Stomach smooth muscle (tissue), 2 donors: Measurements from ENCODE around the gene ANO3.
"Not testable (repeated sequence)": the region's sequence is repeated elsewhere in the genome, so short reads cannot be mapped to it uniquely, and the experiment has no call there.

Experiments
- H3K27ac ChIP-seq: one replicate; pipeline ENCODE4 v1.7.0; 2013; ENCODE audit warnings: mild to moderate bottlenecking, low read length, inconsistent platforms
- H3K27me3 ChIP-seq, 2 donors: one replicate each; pipeline ENCODE4 v1.7.0; 2013; ENCODE audit warnings: low read length in 2 of 2; ENCODE audit not compliant: insufficient read depth in 2 of 2, control insufficient read depth in 1 of 2
- H3K36me3 ChIP-seq, 2 donors: one replicate each; pipeline ENCODE4 v1.7.0; 2013; ENCODE audit warnings: low read length in 2 of 2; ENCODE audit not compliant: control insufficient read depth in 2 of 2, insufficient read depth in 2 of 2
- H3K4me1 ChIP-seq: one replicate; pipeline ENCODE4 v1.7.0; 2013; ENCODE audit warnings: low read length; ENCODE audit not compliant: control insufficient read depth, insufficient read depth
- H3K4me3 ChIP-seq, 2 donors: one replicate each; pipeline ENCODE4 v1.7.0; 2013; ENCODE audit warnings: low read length in 2 of 2
- H3K9ac ChIP-seq, 2 donors: one replicate each; pipeline ENCODE4 v1.7.0; 2013; ENCODE audit warnings: low read length in 2 of 2, mild to moderate bottlenecking in 1 of 2
- H3K9me3 ChIP-seq, 2 donors: one replicate each; pipeline ENCODE4 v1.7.0; 2013; ENCODE audit warnings: low read length in 2 of 2; ENCODE audit not compliant: control insufficient read depth in 2 of 2
- donor health status: healthy.
- donor health status: Pancreatic carcinoma.

Gene ANO3

DNA sequence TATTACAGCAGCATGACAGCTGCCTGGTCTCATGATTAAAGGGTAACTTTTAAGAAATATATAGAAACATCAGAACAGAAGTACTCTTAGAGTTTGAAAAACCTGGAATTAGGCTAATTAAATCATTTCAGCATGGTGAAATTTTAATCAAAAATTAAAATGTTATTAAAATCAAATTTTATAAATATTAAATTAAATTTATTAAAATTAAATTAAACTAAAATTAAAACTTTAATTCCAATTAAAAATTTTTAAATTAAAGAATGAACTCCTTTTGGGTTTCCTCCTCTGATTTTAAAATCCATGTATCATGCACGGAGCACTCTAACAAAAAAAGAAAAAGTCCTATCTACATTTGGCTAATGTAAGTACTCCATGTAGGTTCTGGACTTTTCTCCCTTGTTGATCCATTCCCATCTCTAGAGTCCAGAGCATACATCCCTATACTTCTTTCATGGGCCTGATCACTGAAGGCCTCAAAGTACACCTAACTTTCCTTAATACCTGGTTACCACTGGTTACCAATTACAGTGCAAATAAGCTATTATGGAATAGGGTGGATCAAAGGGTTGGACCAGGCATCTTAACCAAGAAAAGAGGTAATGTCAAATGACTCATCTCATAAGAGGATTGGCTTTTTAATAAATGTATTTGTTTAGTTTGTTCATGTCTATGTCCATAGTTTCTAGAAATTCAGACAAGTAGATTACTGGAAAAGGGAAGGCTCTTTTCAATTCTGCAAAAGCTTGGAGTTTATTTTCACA lies 288.5 kb downstream of the ANO3 start:
- no peaks in the 10 kb centered on the region for H3K36me3 ChIP-seq
- no peak overlapping the region for H3K4me3 ChIP-seq
- H3K27ac ChIP-seq = no peak overlapping the region
- H3K4me1 ChIP-seq = no peaks in the 10 kb centered on the region
- H3K9me3 ChIP-seq = no peaks in the 10 kb centered on the region
- H3K27me3 ChIP-seq = no peaks in the 10 kb centered on the region
- H3K9ac ChIP-seq = no peak overlapping the region

DNA sequence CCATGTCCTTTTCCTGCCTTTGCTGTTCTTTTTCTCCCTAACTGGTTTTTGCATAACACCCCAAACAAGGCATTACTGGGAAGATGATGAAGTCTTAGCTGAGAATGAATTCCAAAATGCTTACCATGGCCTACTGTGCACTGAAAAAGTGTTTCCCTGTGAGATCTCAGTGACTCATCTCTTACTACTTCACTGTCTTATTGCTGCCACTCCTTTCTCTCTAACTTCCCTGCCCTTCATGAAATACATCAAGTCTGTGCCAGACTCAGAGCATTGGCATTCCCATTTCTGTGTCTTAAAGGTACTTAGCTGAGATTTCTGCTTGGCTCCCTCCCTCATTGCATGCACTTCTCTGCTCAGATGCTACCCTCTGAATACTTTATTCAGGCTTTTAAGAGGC lies 289.2 kb downstream of the ANO3 start:
- no peaks in the 10 kb centered on the region for H3K4me1 ChIP-seq
- H3K9me3 ChIP-seq = no peaks in the 10 kb centered on the region
- H3K27ac ChIP-seq = no peak overlapping the region
- no peak overlapping the region for H3K4me3 ChIP-seq
- no peak overlapping the region for H3K9ac ChIP-seq
- no peaks in the 10 kb centered on the region for H3K27me3 ChIP-seq
- H3K36me3 ChIP-seq = no peaks in the 10 kb centered on the region

DNA sequence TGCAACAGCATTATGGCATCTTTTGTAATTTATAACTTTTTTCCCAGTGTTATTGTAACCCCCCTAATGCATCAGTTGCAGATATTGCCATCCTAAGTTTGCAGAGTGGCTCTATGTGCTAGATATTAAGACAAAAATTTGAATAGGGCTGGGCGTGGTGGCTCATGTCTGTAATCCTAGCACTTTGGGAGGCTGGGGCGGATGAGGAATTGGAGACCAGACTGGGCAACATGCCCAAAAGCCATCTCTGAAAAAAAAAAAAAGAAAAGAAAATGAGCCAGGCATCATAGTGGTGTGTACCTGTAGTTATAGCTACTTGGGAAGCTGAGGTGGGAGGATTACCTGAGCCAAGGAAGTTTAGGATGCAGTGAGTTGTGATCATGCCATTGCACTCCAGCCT lies 290.3 kb downstream of the ANO3 start:
- H3K4me3 ChIP-seq = no peak overlapping the region
- H3K4me1 ChIP-seq = no peaks in the 10 kb centered on the region
- H3K36me3 ChIP-seq = no peaks in the 10 kb centered on the region
- H3K27ac ChIP-seq = no peak overlapping the region
- no peaks in the 10 kb centered on the region for H3K27me3 ChIP-seq
- no peaks in the 10 kb centered on the region for H3K9me3 ChIP-seq
- H3K9ac ChIP-seq = no peak overlapping the region

DNA sequence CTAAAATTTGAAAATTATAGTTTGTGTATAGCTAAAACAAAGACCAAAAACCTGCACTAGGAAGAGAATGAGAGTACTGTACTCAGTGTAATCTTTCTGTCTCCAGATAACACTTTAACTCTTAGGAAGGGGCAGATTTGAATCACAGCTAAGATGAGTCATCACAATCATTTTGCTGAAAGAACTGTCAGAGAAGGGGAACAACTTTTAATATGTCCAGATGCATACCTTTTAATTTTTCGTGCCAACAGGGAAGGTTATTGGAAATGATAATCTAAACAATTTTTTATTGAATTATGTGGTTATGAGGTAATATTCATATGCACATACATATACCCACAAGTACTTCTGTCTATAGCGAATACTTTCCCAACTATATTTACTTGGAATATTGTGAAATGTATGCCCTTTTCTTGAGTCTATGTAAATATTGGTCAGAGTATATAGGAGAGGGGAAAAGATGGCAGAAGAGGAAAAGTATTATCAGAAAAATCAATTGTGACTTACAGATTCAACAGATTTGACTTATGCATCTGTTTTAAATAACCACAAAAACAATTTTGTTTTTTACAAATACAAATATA lies 291.2 kb downstream of the ANO3 start:
- H3K27ac ChIP-seq = no peak overlapping the region
- H3K4me3 ChIP-seq = no peak overlapping the region
- no peaks in the 10 kb centered on the region for H3K36me3 ChIP-seq
- H3K4me1 ChIP-seq = no peaks in the 10 kb centered on the region
- no peaks in the 10 kb centered on the region for H3K27me3 ChIP-seq
- H3K9ac ChIP-seq = no peak overlapping the region
- H3K9me3 ChIP-seq = no peaks in the 10 kb centered on the region

DNA sequence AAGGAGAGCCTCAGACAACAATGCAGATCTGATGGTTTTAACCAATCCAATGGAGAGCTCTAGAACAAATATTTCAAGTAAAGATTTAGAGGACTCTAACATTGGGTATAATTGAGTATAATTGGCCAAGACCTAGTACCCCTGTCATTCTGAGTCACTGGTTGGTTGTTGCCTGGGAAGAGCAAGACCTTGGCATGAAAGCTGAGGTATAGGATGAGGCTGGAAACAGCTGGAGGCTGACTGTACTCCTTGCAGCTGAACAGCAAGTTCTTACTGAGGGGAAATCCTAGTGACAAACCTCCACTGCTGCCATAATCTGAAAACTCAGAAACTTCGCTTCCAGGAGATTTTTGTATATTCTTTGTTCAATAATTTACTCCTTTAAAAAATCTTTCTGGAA lies 294.4 kb downstream of the ANO3 start:
- H3K9me3 ChIP-seq = no peaks in the 10 kb centered on the region
- H3K4me1 ChIP-seq = no peaks in the 10 kb centered on the region
- no peak overlapping the region for H3K9ac ChIP-seq
- H3K4me3 ChIP-seq = no peak overlapping the region
- H3K27me3 ChIP-seq = no peaks in the 10 kb centered on the region
- H3K36me3 ChIP-seq = no peaks in the 10 kb centered on the region
- no peak overlapping the region for H3K27ac ChIP-seq

DNA sequence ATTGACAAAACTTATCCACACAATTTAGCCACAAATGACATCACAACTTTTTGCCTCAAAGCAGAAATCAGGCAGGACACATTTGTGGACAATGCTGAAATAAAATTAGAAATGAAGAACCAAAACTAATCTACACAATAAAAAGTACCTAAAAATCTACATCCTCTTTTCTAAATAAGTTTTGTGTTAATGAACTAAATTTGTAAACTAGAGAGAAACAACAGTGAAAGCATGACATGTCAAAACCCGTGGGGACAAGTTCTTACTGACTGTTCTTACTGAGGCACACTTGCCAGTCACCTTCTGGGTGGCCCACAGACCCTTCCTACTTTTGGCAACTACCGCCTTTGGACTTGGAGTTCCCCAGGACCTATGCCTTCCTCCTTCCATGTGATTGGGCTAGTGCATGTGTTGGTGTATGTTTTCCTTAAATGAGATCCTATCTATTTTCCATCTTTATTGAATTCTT lies 300.8 kb downstream of the ANO3 start:
- Histone ChIP-seq H3K27ac (no peak overlapping the region), H3K9ac (no peak overlapping the region), H3K9me3 (no peaks in the 10 kb centered on the region), H3K4me1 (no peaks in the 10 kb centered on the region), H3K27me3 (no peaks in the 10 kb centered on the region), H3K4me3 (no peak overlapping the region), H3K36me3 (no peaks in the 10 kb centered on the region)

DNA sequence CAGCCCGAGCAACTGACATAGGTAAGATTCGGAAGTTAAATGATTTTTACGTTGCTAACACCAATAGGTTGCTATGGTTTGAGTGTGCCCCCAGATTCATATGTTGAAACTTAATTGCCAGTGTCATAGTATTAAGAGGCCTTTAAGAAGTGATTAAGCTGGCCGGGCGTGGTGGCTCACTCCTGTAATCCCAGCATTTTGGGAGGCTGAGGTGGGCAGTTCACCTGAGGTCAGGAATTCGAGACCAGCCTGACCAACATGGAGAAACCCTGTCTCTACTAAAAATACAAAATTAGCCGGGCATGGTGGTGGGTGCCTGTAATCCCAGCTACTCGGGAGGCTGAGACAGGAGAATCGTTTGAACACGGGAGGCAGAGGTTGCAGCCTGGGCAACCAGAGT lies 311.4 kb downstream of the ANO3 start:
- H3K4me1 ChIP-seq, H3K9me3 ChIP-seq, H3K4me3 ChIP-seq, H3K27me3 ChIP-seq, H3K9ac ChIP-seq, H3K27ac ChIP-seq, H3K36me3 ChIP-seq: not testable (repeated sequence)

DNA sequence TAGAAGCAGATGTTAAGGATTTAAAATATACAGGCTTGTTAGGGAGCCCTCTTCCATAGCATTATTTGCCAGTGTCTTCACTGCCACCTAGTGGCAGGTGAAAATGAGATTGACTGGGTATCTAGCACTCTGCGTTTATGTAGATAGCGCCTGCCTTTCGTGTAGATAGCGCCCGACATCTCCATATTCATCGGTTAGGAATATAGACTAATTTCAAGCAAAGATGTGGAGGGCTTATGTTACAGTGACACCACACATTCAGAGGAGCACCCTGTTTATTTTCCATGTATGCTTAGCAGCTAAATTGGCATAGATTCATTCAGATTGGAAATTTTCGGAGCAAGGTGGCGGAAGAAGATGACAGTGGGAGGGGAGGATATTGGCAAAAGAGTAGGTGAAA lies 318.0 kb downstream of the ANO3 start:
- no peaks in the 10 kb centered on the region for H3K9me3 ChIP-seq
- no peak overlapping the region for H3K9ac ChIP-seq
- H3K36me3 ChIP-seq = no peaks in the 10 kb centered on the region
- no peaks in the 10 kb centered on the region for H3K4me1 ChIP-seq
- no peak overlapping the region for H3K27ac ChIP-seq
- H3K4me3 ChIP-seq = no peak overlapping the region
- H3K27me3 ChIP-seq = no peaks in the 10 kb centered on the region

DNA sequence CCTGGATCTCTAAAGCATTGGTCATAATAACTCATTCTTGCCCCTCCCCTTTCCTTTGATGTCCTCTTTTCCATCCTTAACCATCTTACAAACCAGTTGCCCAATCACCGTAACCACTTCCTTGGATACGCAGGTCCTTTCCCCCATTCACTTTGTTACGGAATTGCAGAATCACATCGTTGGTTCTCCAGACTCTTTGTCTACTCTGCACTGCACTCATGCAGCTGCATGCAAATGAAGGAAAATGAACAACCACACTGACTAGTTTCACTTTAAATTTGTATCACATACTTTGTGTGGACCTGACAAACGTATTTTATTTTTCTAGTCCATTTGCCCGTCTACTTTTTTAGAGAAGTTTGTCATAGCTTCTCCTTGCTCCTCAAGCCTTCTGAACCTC lies 320.0 kb downstream of the ANO3 start:
- Histone ChIP-seq H3K36me3 (no peaks in the 10 kb centered on the region), H3K4me1 (no peaks in the 10 kb centered on the region), H3K9ac (no peak overlapping the region), H3K27me3 (no peaks in the 10 kb centered on the region), H3K9me3 (no peaks in the 10 kb centered on the region), H3K4me3 (no peak overlapping the region), H3K27ac (no peak overlapping the region)

DNA sequence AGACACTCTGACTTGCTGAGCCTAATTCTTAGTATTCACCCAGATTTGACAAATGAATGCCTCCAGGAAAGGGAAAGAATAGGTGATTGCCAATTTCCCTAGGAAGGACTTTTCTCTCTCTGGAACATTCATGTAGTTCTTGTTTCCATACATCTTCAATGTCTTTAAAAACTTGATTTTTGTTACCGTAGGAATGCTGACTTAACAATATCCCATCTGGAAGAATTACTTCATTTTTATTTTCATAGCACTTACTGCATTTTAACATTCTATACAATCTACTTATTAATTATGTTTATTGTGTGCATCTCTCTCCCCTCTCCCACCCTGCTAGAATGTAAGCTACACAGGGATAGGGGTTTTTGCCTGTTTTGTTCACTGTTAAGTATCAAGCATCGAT lies 323.4 kb downstream of the ANO3 start:
- no peaks in the 10 kb centered on the region for H3K27me3 ChIP-seq
- no peak overlapping the region for H3K4me3 ChIP-seq

DNA sequence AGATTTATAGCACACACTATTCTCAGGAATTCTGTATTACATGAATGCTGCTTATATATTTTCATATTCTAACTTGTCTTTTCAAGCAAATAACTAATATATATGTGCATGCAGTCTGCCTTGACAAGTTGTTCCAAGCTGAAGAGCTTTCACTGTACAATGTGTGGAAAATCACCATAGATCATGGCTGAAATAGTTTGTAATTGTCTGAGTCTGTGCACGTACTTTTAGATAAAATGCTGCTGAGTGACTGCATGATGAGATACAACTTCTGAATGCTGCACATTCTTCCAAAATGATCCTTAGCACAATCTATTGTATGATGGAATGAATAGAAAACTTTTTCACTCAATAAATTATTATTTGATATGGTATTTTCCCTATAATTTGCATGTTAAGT lies 331.0 kb downstream of the ANO3 start:
- Histone ChIP-seq H3K27ac (no peak overlapping the region), H3K4me3 (no peak overlapping the region), H3K36me3 (no peaks in the 10 kb centered on the region), H3K9ac (no peak overlapping the region), H3K27me3 (no peaks in the 10 kb centered on the region), H3K4me1 (no peaks in the 10 kb centered on the region), H3K9me3 (no peaks in the 10 kb centered on the region)

More for the DNA sequence above, 323.4 kb downstream of the ANO3 start:
- H3K27ac ChIP-seq = no peak overlapping the region
- no peaks in the 10 kb centered on the region for H3K9me3 ChIP-seq
- no peaks in the 10 kb centered on the region for H3K36me3 ChIP-seq
- H3K9ac ChIP-seq = no peak overlapping the region
- no peaks in the 10 kb centered on the region for H3K4me1 ChIP-seq
